Measurements from ENCODE around the gene TOP1. TPM values are rescaled to one million over a fixed set of nuclear protein-coding genes. Genes with fewer than 3 reads are reported as not detected.

The TOP1 gene
- polyA plus RNA-seq, 2 of the 4 experiments (the other 2 are of a cell fraction) = 20.8 to 70.6 TPM

DNA sequence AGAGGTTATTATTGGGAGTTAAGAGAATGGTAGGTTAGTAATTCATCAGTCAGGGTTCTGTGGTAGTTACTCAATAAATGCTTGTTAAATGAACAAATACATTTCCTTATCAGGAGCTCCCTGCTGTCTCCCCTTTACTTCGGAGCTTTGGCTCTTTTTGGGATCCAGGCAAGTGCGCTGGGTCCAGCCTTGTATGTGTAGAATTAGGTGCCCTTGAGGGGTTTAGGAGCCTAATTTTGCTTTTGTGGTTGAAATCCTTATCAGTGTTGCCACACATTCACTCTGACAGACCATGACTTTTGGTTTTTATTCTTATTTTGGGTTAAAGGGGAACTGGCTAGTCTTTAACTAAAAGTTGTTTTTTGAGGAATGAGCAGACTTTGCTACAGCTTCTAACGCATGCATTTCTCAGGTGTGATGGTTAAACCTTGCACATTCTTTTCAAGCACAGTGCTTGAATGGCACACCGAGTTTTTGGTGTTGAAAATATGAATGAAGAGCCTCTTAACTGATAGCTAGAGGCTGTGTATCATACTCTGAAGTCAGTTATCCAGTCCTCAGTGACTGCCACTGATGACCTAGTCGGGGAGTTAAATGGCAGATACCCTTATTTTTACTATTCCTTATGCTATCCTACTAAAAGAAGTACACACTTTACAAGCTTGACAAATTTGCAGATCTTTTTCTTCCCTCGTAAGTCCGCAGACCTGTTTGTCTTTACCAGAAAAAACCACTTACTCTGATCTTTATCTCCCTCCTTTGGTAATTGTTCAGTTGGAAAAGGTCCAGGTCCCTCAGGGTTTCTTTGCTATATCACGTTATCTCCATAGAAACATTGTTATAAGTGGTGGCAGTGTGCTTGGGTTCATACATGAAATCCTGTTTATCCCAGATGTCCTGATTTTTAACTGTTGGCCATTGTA lies 58.0 kb downstream of the TOP1 start:
- no peak for DNase-seq (ENCODE audit: low read depth in 1 of 2, low spot score in 1 of 2)
- Histone ChIP-seq H3K27ac (no peak overlapping the region), H3K9me3 (no peaks in the 10 kb centered on the region), H3K4me1 (no peaks in the 10 kb centered on the region), H3K4me2 (no peak overlapping the region), H3K4me3 (no peak overlapping the region)
- ChIA-PET CTCF (interaction anchor here (1.2 to 1.6 kb wide), 6 partner anchors 9 to 1822 kb away, joined by 3 to 8 read pairs (median 5); no protein-coding TSS in a partner anchor), POLR2A (no interaction called here)
- TF ChIP-seq HOXB5 (CRISPR knock-in tag; IDR thresholded peaks at IDR 0.05) = no peak
- 0 out of 5 replicates have a peak, but pooled peaks of 1 of the 2 experiments have one; percentile 25 for TF ChIP-seq JUN (IDR thresholded peaks at IDR 0.05)
- no peak for ATAC-seq
- 89% methylated on average over 8 of the region's 8 CpGs for WGBS (ENCODE audit: missing lambda C conversion rate)
- FAIRE-seq = no peak

GRCh38 chr20:41087325-41087685 lies 58.7 kb downstream of the TOP1 start:
- H3K4me1 ChIP-seq = no peaks in the 10 kb centered on the region
- no peak overlapping the region for H3K27ac ChIP-seq
- H3K4me3 ChIP-seq = no peak overlapping the region
- no peak overlapping the region for H3K4me2 ChIP-seq
- H3K9me3 ChIP-seq = no peaks in the 10 kb centered on the region
- POLR2A ChIA-PET = no interaction called here
- TF ChIP-seq RARB (CRISPR knock-in tag; IDR thresholded peaks at IDR 0.05) = no peak
- no peak for TF ChIP-seq HOXB13 (CRISPR knock-in tag; IDR thresholded peaks at IDR 0.05; ENCODE audit: low read depth)
- TF ChIP-seq FOXS1 (CRISPR knock-in tag; IDR thresholded peaks at IDR 0.05) = no peak
- TF ChIP-seq RNF2 (IDR thresholded peaks at IDR 0.05; ENCODE audit: borderline replicate concordance, low read depth) = no peak
- TF ChIP-seq ZSCAN20 (CRISPR knock-in tag; IDR thresholded peaks at IDR 0.05) = no peak
- TF ChIP-seq MAX (IDR thresholded peaks at IDR 0.05) = no peak
- TF ChIP-seq TFCP2L1 (CRISPR knock-in tag; IDR thresholded peaks at IDR 0.05) = no peak
- TF ChIP-seq ZC3H11A (IDR thresholded peaks at IDR 0.05) = no peak
- 88% methylated on average over 1 of the region's 1 CpG for WGBS (ENCODE audit: missing lambda C conversion rate)
- FAIRE-seq (no peak), DNase-seq (ENCODE audit: low read depth in 1 of 2, low spot score in 1 of 2) (no peak), ATAC-seq (no peak)
- CTCF ChIA-PET = interaction anchor here (0.6 to 1.6 kb wide), 5 partner anchors 8 to 1822 kb away, joined by 3 to 7 read pairs (median 3); no protein-coding TSS in a partner anchor

GRCh38 chr20:41087777-41088176 lies 59.2 kb downstream of the TOP1 start:
- DNase-seq (ENCODE audit: low read depth in 1 of 2, low spot score in 1 of 2) (no peak), ATAC-seq (no peak), FAIRE-seq (no peak)
- TF ChIP-seq MAZ (IDR thresholded peaks at IDR 0.05; ENCODE audit: borderline replicate concordance, low read depth, low read length) (no peak), ELK1 (IDR thresholded peaks at IDR 0.05; ENCODE audit: low read depth, low read length) (no peak), NPAS2 (CRISPR knock-in tag; IDR thresholded peaks at IDR 0.05; ENCODE audit: borderline replicate concordance) (no peak), CEBPB (IDR thresholded peaks at IDR 0.05) (no peak), JUN (IDR thresholded peaks at IDR 0.05) (no peak)
- CTCF ChIA-PET = interaction anchor here (0.6 to 1.3 kb wide), 2 partner anchors 107 to 120 kb away, joined by 3 read pairs; no protein-coding TSS in a partner anchor
- POLR2A ChIA-PET = no interaction called here
- 83% methylated on average over 3 of the region's 3 CpGs for WGBS (ENCODE audit: missing lambda C conversion rate)
- H3K4me1 ChIP-seq = no peaks in the 10 kb centered on the region
- H3K4me3 ChIP-seq = no peak overlapping the region
- H3K27ac ChIP-seq = no peak overlapping the region
- no peak overlapping the region for H3K4me2 ChIP-seq
- H3K9me3 ChIP-seq = no peaks in the 10 kb centered on the region

GRCh38 chr20:41089555-41089954 lies 60.9 kb downstream of the TOP1 start:
- ChIA-PET CTCF (interaction anchor here (1.1 to 11.1 kb wide), 3 partner anchors 83 to 123 kb away, joined by 3 to 208 read pairs (median 145); no protein-coding TSS in a partner anchor), POLR2A (no interaction called here)
- FAIRE-seq = no peak
- Histone ChIP-seq H3K4me2 (no peak overlapping the region), H3K4me1 (no peaks in the 10 kb centered on the region), H3K4me3 (no peak overlapping the region), H3K27ac (no peak overlapping the region), H3K9me3 (no peaks in the 10 kb centered on the region)
- WGBS (ENCODE audit: missing lambda C conversion rate) = 81% methylated on average over 3 of the region's 3 CpGs
- ATAC-seq = no peak
- peak in 1 of 2 experiments; percentile 11 for DNase-seq (ENCODE audit: low read depth in 1 of 2, low spot score in 1 of 2)
- TF ChIP-seq NR3C1 (IDR thresholded peaks at IDR 0.05) (no peak), RCOR1 (IDR thresholded peaks at IDR 0.05; ENCODE audit: low read depth, low read length) (no peak), RARB (CRISPR knock-in tag; IDR thresholded peaks at IDR 0.05) (no peak), NFE2L2 (conservative IDR thresholded peaks at IDR 0.05; ENCODE audit: low read length) (no peak), ELK1 (IDR thresholded peaks at IDR 0.05; ENCODE audit: low read depth, low read length) (no peak), ZC3H11A (IDR thresholded peaks at IDR 0.05) (no peak), EP300 (IDR thresholded peaks at IDR 0.05) (no peak), SREBF2 (IDR thresholded peaks at IDR 0.05) (no peak)
- TF ChIP-seq, protein P1, sequence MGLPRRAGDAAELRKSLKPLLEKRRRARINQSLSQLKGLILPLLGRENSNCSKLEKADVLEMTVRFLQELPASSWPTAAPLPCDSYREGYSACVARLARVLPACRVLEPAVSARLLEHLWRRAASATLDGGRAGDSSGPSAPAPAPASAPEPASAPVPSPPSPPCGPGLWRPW (IDR thresholded peaks at IDR 0.05) = no peak

Measured in A549 (cell line).